ENCODE results near the gene PDE4B.

PDE4B gene

DNA sequence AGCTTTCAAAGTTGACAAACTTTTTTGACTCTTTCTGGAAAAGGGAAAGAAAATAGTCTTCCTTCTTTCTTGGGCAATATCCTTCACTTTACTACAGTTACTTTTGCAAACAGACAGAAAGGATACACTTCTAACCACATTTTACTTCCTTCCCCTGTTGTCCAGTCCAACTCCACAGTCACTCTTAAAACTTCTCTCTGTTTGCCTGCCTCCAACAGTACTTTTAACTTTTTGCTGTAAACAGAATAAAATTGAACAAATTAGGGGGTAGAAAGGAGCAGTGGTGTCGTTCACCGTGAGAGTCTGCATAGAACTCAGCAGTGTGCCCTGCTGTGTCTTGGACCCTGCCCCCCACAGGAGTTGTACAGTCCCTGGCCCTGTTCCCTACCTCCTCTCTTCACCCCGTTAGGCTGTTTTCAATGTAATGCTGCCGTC is 580.5 kb downstream of the PDE4B start:
- no CpG with 5 or more reads among the region's 4 CpGs for WGBS (ENCODE audit: insufficient coverage, insufficient read length)
- Histone ChIP-seq H3K4me1 (ENCODE audit: control insufficient read depth, insufficient read depth, low read length) (no peaks in the 10 kb centered on the region), H3K36me3 (ENCODE audit: control insufficient read depth, insufficient read depth, low read length) (peaks cover 6% of the 10 kb centered on the region; the same call in 1 of the 2 replicates), H3K9me3 (ENCODE audit: control insufficient read depth, insufficient read depth, low read length) (no peaks in the 10 kb centered on the region), H3K4me3 (ENCODE audit: low read length) (no peak overlapping the region), H3K27me3 (ENCODE audit: control insufficient read depth, insufficient read depth, low read length) (no peaks in the 10 kb centered on the region), H3K27ac (ENCODE audit: low read length) (no peak overlapping the region)
- no peak for DNase-seq (ENCODE audit: low read depth, low spot score)

- DNase-seq (ENCODE audit: low read depth, low spot score): no peak
- Histone ChIP-seq H3K9me3 (ENCODE audit: control insufficient read depth, insufficient read depth, low read length) (no peaks in the 10 kb centered on the region), H3K27ac (ENCODE audit: low read length) (no peak overlapping the region), H3K4me1 (ENCODE audit: control insufficient read depth, insufficient read depth, low read length) (no peaks in the 10 kb centered on the region), H3K4me3 (ENCODE audit: low read length) (no peak overlapping the region), H3K36me3 (ENCODE audit: control insufficient read depth, insufficient read depth, low read length) (peaks cover 6% of the 10 kb centered on the region; the same call in 1 of the 2 replicates), H3K27me3 (ENCODE audit: control insufficient read depth, insufficient read depth, low read length) (no peaks in the 10 kb centered on the region)
- WGBS (ENCODE audit: insufficient coverage, insufficient read length): no CpG with 5 or more reads among the region's 2 CpGs
These were observed 581.5 kb downstream of the PDE4B start for GRCh38 chr1:66374148-66374547.

DNA sequence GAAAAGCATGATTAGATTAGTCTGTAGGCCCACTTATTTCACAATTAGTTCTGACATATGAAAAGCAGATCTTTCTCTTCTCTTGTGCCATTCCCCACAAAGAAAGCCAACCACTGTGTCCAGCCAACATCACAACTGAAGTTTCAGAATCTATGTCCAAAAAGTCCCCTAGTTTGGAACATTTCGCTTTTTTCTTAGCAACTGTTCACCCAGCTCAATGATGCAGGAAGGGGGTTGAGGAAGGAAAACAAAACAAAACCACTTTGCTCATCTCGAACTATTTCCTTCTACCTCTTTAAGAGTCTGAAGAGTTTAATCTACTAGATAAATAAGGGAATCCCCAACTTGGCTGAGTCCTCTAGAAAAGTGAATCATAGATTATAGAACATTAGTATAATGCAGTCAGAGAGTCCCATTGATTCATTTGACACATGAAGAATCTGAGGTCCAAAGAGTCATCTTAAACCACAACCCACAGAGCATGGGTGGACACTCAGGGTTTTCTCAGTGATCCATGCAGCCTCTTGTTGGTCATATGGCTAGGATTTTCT is 581.9 kb downstream of the PDE4B start:
- no peak for DNase-seq (ENCODE audit: low read depth, low spot score)
- H3K36me3 ChIP-seq (ENCODE audit: control insufficient read depth, insufficient read depth, low read length): peaks cover 6% of the 10 kb centered on the region; the same call in 1 of the 2 replicates
- H3K4me1 ChIP-seq (ENCODE audit: control insufficient read depth, insufficient read depth, low read length): no peaks in the 10 kb centered on the region
- H3K27me3 ChIP-seq (ENCODE audit: control insufficient read depth, insufficient read depth, low read length): no peaks in the 10 kb centered on the region
- no peaks in the 10 kb centered on the region for H3K9me3 ChIP-seq (ENCODE audit: control insufficient read depth, insufficient read depth, low read length)
- no CpG with 5 or more reads among the region's 2 CpGs for WGBS (ENCODE audit: insufficient coverage, insufficient read length)
- H3K4me3 ChIP-seq (ENCODE audit: low read length): no peak overlapping the region
- H3K27ac ChIP-seq (ENCODE audit: low read length): no peak overlapping the region

- H3K27ac ChIP-seq (ENCODE audit: low read length): no peak overlapping the region
- H3K4me3 ChIP-seq (ENCODE audit: low read length): no peak overlapping the region
- peaks cover 6% of the 10 kb centered on the region; the same call in 1 of the 2 replicates for H3K36me3 ChIP-seq (ENCODE audit: control insufficient read depth, insufficient read depth, low read length)
- no CpG with 5 or more reads among the region's 2 CpGs for WGBS (ENCODE audit: insufficient coverage, insufficient read length)
- H3K9me3 ChIP-seq (ENCODE audit: control insufficient read depth, insufficient read depth, low read length): no peaks in the 10 kb centered on the region
- no peak for DNase-seq (ENCODE audit: low read depth, low spot score)
- H3K27me3 ChIP-seq (ENCODE audit: control insufficient read depth, insufficient read depth, low read length): no peaks in the 10 kb centered on the region
- H3K4me1 ChIP-seq (ENCODE audit: control insufficient read depth, insufficient read depth, low read length): no peaks in the 10 kb centered on the region
These were observed 582.4 kb downstream of the PDE4B start for GRCh38 chr1:66375125-66375524.

DNA sequence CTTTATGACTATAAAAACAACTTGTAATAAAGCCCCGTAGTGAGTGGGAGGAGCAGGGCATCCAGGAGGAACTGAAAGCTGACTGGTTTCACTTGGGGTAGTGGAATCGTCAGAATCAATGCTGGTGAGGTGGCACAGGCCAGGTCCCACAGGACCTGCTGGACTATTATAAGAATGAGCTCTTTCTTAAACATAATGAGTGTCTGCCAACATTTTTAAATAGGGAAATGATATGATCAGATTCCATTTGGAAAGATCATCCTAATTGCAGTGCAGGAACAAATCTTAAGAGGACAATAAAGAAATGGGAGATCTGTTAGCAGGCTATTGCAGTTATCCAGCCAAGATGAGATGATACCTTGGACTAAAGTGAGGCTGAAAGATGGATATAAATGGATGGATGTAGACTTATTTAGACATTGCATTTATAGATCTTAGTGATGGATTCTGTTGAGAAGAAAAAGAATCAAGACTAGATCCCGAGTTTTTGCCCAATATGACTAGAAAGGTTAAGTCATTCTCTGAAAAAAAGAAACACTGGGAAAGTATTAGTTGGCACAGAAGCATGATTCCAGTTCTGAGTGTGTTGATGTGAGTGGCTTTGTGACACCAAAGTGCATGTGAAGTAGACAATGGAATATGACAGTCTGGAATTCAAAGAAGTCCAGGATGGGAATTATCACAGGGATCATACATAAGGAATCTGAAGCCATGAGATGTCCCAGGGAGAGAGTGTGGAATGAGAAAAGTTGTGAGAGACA is 587.9 kb downstream of the PDE4B start:
- no peaks in the 10 kb centered on the region for H3K4me1 ChIP-seq (ENCODE audit: control insufficient read depth, insufficient read depth, low read length)
- H3K4me3 ChIP-seq (ENCODE audit: low read length): no peak overlapping the region
- no CpG with 5 or more reads among the region's 3 CpGs for WGBS (ENCODE audit: insufficient coverage, insufficient read length)
- no peaks in the 10 kb centered on the region; the same call in 1 of the 2 replicates for H3K9me3 ChIP-seq (ENCODE audit: control insufficient read depth, insufficient read depth, low read length)
- no peak overlapping the region for H3K27ac ChIP-seq (ENCODE audit: low read length)
- no peaks in the 10 kb centered on the region for H3K36me3 ChIP-seq (ENCODE audit: control insufficient read depth, insufficient read depth, low read length)
- H3K27me3 ChIP-seq (ENCODE audit: control insufficient read depth, insufficient read depth, low read length): no peaks in the 10 kb centered on the region
- no peak for DNase-seq (ENCODE audit: low read depth, low spot score)

GRCh38 chr1:66381621-66382275 is 589.1 kb downstream of the PDE4B start:
- Histone ChIP-seq H3K4me3 (ENCODE audit: low read length) (no peak overlapping the region), H3K36me3 (ENCODE audit: control insufficient read depth, insufficient read depth, low read length) (no peaks in the 10 kb centered on the region), H3K4me1 (ENCODE audit: control insufficient read depth, insufficient read depth, low read length) (no peaks in the 10 kb centered on the region), H3K9me3 (ENCODE audit: control insufficient read depth, insufficient read depth, low read length) (no peaks in the 10 kb centered on the region; the same call in 1 of the 2 replicates), H3K27me3 (ENCODE audit: control insufficient read depth, insufficient read depth, low read length) (no peaks in the 10 kb centered on the region), H3K27ac (ENCODE audit: low read length) (no peak overlapping the region)
- no peak for DNase-seq (ENCODE audit: low read depth, low spot score)
- no CpG with 5 or more reads among the region's 9 CpGs for WGBS (ENCODE audit: insufficient coverage, insufficient read length)

GRCh38 chr1:66383168-66383567 is 590.5 kb downstream of the PDE4B start:
- Histone ChIP-seq H3K4me1 (ENCODE audit: control insufficient read depth, insufficient read depth, low read length) (no peaks in the 10 kb centered on the region), H3K9me3 (ENCODE audit: control insufficient read depth, insufficient read depth, low read length) (no peaks in the 10 kb centered on the region; the same call in 1 of the 2 replicates), H3K27ac (ENCODE audit: low read length) (no peak overlapping the region), H3K4me3 (ENCODE audit: low read length) (no peak overlapping the region), H3K36me3 (ENCODE audit: control insufficient read depth, insufficient read depth, low read length) (no peaks in the 10 kb centered on the region), H3K27me3 (ENCODE audit: control insufficient read depth, insufficient read depth, low read length) (no peaks in the 10 kb centered on the region)
- no peak for DNase-seq (ENCODE audit: low read depth, low spot score)
- WGBS (ENCODE audit: insufficient coverage, insufficient read length): no CpG with 5 or more reads among the region's 5 CpGs

- WGBS (ENCODE audit: insufficient coverage, insufficient read length): no CpG with 5 or more reads among the region's 1 CpG
- Histone ChIP-seq H3K36me3 (ENCODE audit: control insufficient read depth, insufficient read depth, low read length) (no peaks in the 10 kb centered on the region), H3K4me3 (ENCODE audit: low read length) (no peak overlapping the region), H3K9me3 (ENCODE audit: control insufficient read depth, insufficient read depth, low read length) (no peaks in the 10 kb centered on the region; the same call in 1 of the 2 replicates), H3K27ac (ENCODE audit: low read length) (no peak overlapping the region), H3K27me3 (ENCODE audit: control insufficient read depth, insufficient read depth, low read length) (no peaks in the 10 kb centered on the region), H3K4me1 (ENCODE audit: control insufficient read depth, insufficient read depth, low read length) (no peaks in the 10 kb centered on the region)
- DNase-seq (ENCODE audit: low read depth, low spot score): no peak
These were observed 590.9 kb downstream of the PDE4B start for GRCh38 chr1:66383611-66384010.

GRCh38 chr1:66384258-66384921 is 591.7 kb downstream of the PDE4B start:
- Histone ChIP-seq H3K9me3 (ENCODE audit: control insufficient read depth, insufficient read depth, low read length) (no peaks in the 10 kb centered on the region; the same call in 1 of the 2 replicates), H3K27me3 (ENCODE audit: control insufficient read depth, insufficient read depth, low read length) (no peaks in the 10 kb centered on the region), H3K4me1 (ENCODE audit: control insufficient read depth, insufficient read depth, low read length) (no peaks in the 10 kb centered on the region), H3K4me3 (ENCODE audit: low read length) (no peak overlapping the region), H3K27ac (ENCODE audit: low read length) (no peak overlapping the region), H3K36me3 (ENCODE audit: control insufficient read depth, insufficient read depth, low read length) (no peaks in the 10 kb centered on the region)
- no CpG with 5 or more reads among the region's 1 CpG for WGBS (ENCODE audit: insufficient coverage, insufficient read length)
- no peak for DNase-seq (ENCODE audit: low read depth, low spot score)

DNA sequence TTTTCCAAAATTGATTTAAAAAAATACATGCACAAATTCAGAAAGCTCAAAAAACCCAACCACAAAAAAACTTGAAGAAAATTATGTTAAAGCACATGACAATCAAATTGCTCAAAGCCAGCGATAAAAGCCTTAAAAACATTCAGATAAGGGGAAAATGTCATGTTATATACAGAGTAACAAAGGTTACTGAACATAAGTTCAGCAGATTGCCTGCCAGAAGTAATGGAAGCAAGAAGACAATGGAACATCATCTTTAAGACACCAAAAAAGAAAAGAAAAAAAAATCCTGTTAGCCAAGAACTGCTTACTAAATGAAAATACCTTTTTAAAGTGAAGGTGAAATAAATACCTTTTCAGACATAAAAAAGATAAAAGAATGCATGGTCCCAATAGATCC is 594.0 kb downstream of the PDE4B start:
- no peaks in the 10 kb centered on the region for H3K4me1 ChIP-seq (ENCODE audit: control insufficient read depth, insufficient read depth, low read length)
- H3K27ac ChIP-seq (ENCODE audit: low read length): no peak overlapping the region
- DNase-seq (ENCODE audit: low read depth, low spot score): no peak
- H3K36me3 ChIP-seq (ENCODE audit: control insufficient read depth, insufficient read depth, low read length): no peaks in the 10 kb centered on the region
- no peaks in the 10 kb centered on the region for H3K27me3 ChIP-seq (ENCODE audit: control insufficient read depth, insufficient read depth, low read length)
- no peak overlapping the region for H3K4me3 ChIP-seq (ENCODE audit: low read length)
- no peaks in the 10 kb centered on the region; the same call in 1 of the 2 replicates for H3K9me3 ChIP-seq (ENCODE audit: control insufficient read depth, insufficient read depth, low read length)
- WGBS (ENCODE audit: insufficient coverage, insufficient read length): no CpG with 5 or more reads among the region's 1 CpG
